Measurements from ENCODE around the gene SIL1. TPM values are rescaled to one million over a fixed set of nuclear protein-coding genes. Genes with fewer than 3 reads are reported as not detected.

Gene SIL1
- total and polyA plus RNA-seq, 2 of the 4 experiments (the other 2 are of a cell fraction): 56.1 to 66.0 TPM

DNA sequence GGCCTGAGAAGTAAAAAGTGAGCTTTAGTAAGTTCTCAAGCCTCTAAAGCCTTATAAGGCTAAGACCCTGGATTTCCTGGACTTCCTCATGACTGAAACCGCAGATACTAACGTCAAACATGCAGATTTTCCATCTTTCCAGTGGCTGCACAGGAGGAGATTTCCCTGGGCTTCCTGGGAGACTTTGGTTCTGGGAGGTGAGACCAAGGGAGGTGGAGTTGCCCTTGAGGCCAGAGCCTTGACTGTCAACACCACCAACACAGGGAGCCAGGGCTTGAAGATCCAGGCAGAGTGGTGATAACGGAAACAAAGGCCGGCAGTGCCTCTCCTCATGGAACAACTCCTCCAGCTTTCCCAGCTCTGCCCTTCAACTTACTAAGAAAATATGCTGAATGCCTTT, 178.3 kb downstream of the SIL1 start:
- WGBS, 2 experiments (ENCODE audit: extremely low coverage in 2 of 2, insufficient read length in 1 of 2): no CpG with 5 or more reads among the region's 4 CpGs
- BruUV-seq (replicated peaks): no TSS peak
- Histone ChIP-seq H2AK9ac (replicated peaks; ENCODE audit: low read depth, low read length, poor library complexity) (no peak overlapping the region), H2AFZ (replicated peaks; ENCODE audit: low read length, poor library complexity) (no peak overlapping the region), H3K9ac (ENCODE audit: low read depth, low read length) (no peak overlapping the region), H3K9me1 (ENCODE audit: insufficient read depth, low read length) (no peaks in the 10 kb centered on the region; the same call in 1 of the 2 replicates), H4K91ac (ENCODE audit: insufficient read depth, low read depth, low read length) (no peak overlapping the region), H4K8ac (ENCODE audit: low read depth in 2 of 2, low read length in 2 of 2) (no peak overlapping the region), H3K27ac (ENCODE audit: insufficient read depth, low read length) (no peak overlapping the region), H4K5ac (ENCODE audit: low read depth, low read length) (no peak overlapping the region), H2BK120ac (ENCODE audit: low read depth, low read length) (no peak overlapping the region), H3K36me3 (ENCODE audit: control insufficient read depth, insufficient read depth, low read length) (peaks cover 11% of the 10 kb centered on the region), H3K4me1 (ENCODE audit: control insufficient read depth, insufficient read depth, low read length) (no peaks in the 10 kb centered on the region), H3K4me3 (ENCODE audit: insufficient read depth, low read depth, low read length) (no peak overlapping the region), H4K20me1 (ENCODE audit: insufficient read depth, low read length) (no peaks in the 10 kb centered on the region), H2BK5ac (ENCODE audit: low read depth, low read length, poor library complexity, severe bottlenecking) (no peak overlapping the region), H3K4ac (ENCODE audit: low read depth, low read length) (no peak overlapping the region), H3K14ac (replicated peaks; ENCODE audit: low read depth, low read length) (no peak overlapping the region), H3K79me1 (ENCODE audit: low read depth in 1 of 2, low read length in 2 of 2) (no peaks in the 10 kb centered on the region), H2BK15ac (ENCODE audit: low read depth, low read length) (no peak overlapping the region), H3K18ac (ENCODE audit: low read depth, low read length) (no peak overlapping the region), H3K27me3 (ENCODE audit: control insufficient read depth, insufficient read depth, low read length) (no peaks in the 10 kb centered on the region), H3K56ac (ENCODE audit: extremely low read depth, insufficient read depth, low read length) (no peak overlapping the region), H3K4me2 (ENCODE audit: low read depth, low read length) (no peak overlapping the region), H3K23ac (ENCODE audit: low read depth, low read length) (no peak overlapping the region), H2BK20ac (ENCODE audit: low read depth, low read length) (no peak overlapping the region), H3K9me3 (ENCODE audit: control insufficient read depth, insufficient read depth, low read length) (no peaks in the 10 kb centered on the region), H2AK5ac (ENCODE audit: low read depth, low read length) (no peak overlapping the region)
- ChIA-PET CTCF (no interaction called here), POLR2A (ENCODE audit: unreplicated experiment) (no interaction called here)
- dilution Hi-C loops (cut with HindIII; ENCODE audit: low sequenced_read_pairs, unreplicated experiment): no loop called here
- in situ Hi-C loops (cut with MboI; ENCODE audit: low sequenced_read_pairs): no loop called here
- DNase-seq: no peak
- ATAC-seq (ENCODE audit: low read depth): no peak
- intact Hi-C loops (cut with micrococcal nuclease): no loop called here
- no peak for TF ChIP-seq MAZ (IDR thresholded peaks at IDR 0.05; ENCODE audit: borderline replicate concordance, low read depth, low read length)
- TF ChIP-seq MXI1 (IDR thresholded peaks at IDR 0.05; ENCODE audit: borderline replicate concordance, low read depth, low read length): no peak
- no peak for TF ChIP-seq RFX5 (IDR thresholded peaks at IDR 0.05; ENCODE audit: low read depth, low read length)
